GM19239 (cell line): ENCODE measurements around the gene HRC.
A peak's percentile ranks its signal among the peaks of the same experiment; 100 is the strongest.
"Not testable (repeated sequence)": the region's sequence is repeated elsewhere in the genome, so short reads cannot be mapped to it uniquely, and the experiment has no call there.

Experiments used
- DNase-seq: peaks from one replicate; pipeline ENCODE4 v3.0.0; 2011; ENCODE audit warnings: low spot score; ENCODE audit not compliant: insufficient read length
- FAIRE-seq: peaks from 2 replicates; lab custom pipeline; 2011; peaks lifted over from hg19 to GRCh38; lab: Jason Lieb, UNC

Gene HRC

DNA sequence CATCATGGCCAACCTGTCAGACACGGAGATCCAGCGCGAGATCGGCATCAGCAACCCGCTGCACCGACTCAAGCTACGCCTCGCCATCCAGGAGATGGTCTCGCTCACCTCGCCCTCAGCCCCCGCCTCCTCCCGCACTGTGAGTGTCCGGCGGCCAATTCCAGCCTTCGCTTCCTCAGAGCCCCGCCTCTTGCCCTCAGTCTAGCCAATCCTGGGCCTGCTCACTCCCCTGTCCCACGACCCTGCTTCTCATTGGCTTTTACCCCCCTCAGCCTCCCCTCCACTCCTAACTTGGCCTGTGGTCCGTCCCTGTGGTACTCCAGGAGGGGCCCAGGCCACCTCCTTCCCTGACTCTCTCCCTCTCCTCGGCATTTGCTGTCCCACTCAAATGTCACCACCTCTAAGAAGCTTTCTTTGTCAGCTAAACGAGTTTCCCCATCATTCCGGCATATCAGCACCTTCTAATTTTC lies 12.3 kb downstream of the HRC start:
- peak; percentile 21 for FAIRE-seq
- DNase-seq, result peak; percentile 68

DNA sequence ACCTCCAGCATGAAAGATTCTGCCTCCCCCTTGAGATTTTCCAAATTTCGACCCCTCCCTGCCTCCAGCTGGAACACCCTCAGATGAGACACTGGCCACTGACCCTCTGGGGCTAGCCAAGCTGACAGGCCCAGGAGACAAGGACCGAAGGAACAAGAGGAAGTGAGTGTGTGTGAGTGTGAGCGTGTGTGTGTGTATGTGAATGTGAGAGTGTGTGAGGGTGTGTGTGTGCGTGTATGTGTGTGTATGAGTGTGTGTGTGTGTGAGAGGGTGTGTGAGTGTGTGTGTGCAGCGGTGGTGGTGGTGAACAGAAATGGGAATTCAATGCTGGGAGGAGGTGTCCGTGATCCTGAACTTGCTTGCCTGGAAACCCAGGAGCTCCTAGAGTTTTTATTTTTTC lies 13.8 kb downstream of the HRC start:
- DNase-seq, result no peak
- no peak for FAIRE-seq

DNA sequence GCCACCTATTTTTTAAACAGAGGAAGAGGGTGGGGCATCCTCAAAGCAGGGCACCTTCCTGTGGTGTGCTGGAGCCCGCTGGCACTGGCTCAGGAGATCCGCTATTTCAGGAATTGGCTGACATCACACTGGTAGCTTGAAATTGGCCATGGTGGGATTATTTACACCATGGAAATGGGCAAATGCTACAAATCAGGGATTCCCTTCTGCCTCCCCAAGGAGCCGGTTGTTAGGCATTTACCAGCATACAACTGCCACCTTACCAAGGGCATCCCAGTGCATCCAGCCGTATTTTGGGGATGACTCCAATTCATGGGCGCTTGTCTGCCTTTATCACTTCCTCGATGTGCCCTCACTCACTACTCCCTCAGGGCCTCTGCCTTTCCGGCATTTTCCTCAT lies 14.2 kb downstream of the HRC start:
- DNase-seq (no peak), FAIRE-seq (no peak)

DNA sequence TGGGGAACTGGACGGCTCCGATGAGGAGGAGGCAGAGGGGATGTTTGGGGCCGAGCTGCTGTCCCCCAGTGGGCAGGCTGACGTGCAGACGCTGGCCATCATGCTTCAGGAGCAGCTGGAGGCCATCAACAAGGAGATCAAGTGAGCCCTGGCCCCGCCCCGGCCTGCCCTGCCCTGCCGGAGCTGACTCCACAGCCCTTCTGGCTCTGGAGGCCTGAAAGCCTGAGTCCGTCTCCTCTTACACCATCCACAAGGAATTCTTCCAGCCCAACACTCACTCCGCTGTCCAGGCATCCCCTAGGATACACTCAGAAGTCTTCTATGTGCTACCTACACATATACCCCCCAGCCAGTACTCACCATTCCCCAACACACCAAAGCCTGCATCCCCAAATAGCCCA lies 18.4 kb downstream of the HRC start:
- DNase-seq (no peak), FAIRE-seq (no peak)

DNA sequence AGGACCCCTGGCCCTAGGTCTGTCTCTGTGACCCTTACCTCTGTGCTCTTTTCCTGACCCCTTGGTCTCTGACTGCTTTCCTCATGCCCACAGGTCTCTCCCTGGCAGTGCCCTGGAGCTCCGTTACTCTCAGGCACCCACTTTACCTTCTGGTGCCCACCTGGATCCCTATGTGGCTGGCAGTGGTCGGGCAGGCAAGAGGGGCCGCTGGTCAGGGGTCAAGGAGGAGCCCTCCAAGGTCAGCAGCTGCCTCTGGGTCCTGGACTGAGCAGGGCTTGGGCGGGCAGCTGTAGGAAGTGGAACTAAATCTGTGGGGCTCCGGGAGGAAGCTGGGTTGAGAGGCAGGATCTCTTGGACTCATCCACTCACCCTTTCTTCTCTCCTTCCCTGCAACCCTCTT lies 19.5 kb downstream of the HRC start:
- DNase-seq, result no peak
- FAIRE-seq, result no peak

DNA sequence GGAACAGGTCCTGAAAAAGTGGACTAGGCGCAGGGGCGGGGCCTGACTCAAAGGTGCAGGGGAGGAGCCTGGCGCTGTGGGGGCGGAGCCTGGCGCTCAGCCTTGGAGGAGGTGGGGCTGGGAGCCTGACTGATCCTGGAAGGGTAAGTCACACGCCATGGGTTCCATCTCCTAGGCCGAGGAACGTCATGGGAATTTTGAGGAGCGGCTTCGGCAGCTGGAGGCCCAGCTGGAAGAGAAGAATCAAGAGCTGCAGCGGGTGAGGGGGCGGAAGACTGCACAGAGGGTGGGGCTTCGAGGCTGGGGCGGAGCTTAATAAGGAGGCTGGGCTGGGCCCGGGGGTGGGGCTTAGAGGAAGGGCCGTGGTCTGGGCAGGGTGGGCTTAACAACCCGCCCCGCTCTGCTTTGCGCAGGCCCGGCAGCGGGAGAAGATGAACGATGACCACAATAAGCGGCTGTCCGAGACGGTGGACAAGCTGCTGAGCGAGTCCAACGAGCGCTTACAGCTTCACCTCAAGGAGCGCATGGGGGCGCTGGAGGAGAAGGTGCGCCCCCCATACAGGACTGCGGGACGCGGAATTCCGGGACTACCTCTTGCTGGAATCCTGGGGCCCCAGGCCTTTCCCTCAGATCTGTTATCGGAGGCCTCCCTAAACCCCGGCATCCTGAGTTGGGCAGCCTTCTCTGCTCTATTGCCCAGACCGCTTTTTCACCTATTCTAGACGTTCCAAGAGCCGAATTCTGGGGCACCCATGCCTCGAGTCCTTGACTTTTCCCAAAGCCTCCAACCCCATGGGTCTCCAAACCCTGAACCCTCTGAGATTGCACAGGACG lies 21.4 kb downstream of the HRC start:
- DNase-seq (no peak), FAIRE-seq (no peak)

DNA sequence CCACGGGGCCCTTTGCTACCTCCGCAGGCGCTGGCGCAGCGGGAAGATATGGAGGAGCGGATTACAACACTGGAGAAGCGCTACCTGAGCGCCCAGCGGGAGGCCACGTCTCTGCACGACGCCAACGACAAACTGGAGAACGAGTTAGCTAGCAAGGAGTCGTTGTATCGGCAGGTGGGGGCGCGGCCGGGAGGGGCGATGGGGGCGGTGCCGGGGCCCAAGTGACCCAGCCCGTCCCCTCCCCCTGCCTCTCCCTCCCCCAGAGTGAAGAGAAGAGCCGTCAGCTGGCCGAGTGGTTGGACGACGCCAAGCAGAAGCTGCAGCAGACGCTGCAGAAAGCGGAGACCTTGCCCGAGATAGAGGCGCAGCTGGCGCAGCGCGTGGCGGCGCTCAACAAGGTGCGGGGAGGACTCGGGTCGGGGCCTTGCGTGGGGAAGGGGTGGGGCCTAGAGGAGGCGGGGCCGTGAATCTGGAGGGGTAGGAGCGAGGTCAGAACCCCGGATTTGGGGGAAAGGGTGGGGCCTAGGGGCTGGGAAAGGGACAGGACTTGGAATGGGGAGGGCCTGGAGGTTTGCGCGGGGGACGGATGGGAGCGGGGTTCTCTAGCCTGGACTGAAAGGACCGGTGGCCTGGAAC lies 22.1 kb downstream of the HRC start:
- DNase-seq (no peak), FAIRE-seq (no peak)

DNA sequence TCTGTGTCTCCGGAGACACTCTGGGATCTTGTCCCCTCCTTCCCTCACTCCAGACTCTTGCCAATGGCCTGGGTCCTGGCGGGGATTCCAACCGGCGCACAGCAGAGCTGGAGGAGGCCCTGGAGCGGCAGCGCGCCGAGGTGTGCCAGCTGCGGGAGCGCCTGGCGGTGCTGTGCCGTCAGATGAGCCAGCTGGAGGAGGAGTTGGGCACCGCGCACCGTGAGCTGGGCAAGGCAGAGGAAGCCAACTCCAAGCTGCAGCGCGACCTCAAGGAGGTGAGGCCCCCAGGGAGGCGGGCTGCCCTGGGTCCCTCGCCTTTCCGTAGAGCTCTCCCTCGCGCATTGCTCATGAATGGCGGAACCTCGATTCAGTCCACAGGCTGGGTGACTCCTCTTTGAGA lies 24.9 kb downstream of the HRC start:
- no peak for DNase-seq
- no peak for FAIRE-seq

DNA sequence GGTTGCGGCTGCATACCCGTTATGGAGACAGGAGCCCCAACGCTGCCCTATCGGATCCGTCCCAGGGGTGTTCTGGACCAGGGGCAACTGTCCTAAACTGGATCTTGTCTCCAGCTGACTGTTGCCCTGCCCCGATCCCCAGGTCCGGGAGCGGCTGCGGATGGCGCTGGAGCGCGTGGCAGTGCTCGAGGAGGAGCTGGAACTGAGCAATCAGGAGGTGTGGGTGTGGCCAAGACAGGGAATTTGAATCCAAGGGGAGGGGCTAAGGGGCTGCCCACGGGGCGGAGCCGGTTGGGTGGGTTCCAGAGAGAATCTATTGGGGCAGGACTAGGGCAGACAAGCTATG lies 26.0 kb downstream of the HRC start:
- DNase-seq, result no peak
- no peak for FAIRE-seq

DNA sequence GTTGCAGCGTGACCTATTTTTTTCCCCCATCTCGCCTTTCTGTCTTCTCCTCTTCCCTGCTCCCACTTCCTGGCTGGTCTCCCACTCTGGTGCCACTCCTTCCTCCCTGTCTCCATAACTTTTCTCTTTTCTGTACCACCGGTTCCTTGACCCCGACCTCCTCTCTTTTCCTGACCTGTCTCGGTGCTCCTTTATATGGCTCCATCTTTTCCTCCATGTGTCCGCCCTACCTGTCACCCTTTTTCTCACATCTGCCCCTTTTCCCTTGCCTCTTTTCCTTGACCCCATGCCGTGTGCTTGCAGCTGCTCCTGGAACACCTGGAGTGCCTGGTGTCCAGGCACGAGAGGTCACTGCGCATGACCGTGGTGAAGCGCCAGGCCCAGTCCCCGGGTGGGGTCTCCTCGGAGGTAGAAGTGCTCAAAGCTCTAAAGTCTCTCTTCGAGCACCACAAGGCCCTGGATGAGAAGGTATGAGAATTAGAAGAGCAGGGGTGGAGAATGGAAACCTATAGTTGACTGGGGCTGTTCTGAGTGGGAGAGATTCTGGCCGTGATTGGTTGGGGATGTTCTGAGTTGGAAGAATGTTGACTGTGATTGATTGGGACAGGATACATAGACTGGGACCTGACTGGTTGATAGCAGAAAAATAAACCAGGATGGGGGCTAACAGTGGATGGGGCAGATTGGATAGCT lies 26.5 kb downstream of the HRC start:
- DNase-seq, result no peak
- FAIRE-seq, result no peak

DNA sequence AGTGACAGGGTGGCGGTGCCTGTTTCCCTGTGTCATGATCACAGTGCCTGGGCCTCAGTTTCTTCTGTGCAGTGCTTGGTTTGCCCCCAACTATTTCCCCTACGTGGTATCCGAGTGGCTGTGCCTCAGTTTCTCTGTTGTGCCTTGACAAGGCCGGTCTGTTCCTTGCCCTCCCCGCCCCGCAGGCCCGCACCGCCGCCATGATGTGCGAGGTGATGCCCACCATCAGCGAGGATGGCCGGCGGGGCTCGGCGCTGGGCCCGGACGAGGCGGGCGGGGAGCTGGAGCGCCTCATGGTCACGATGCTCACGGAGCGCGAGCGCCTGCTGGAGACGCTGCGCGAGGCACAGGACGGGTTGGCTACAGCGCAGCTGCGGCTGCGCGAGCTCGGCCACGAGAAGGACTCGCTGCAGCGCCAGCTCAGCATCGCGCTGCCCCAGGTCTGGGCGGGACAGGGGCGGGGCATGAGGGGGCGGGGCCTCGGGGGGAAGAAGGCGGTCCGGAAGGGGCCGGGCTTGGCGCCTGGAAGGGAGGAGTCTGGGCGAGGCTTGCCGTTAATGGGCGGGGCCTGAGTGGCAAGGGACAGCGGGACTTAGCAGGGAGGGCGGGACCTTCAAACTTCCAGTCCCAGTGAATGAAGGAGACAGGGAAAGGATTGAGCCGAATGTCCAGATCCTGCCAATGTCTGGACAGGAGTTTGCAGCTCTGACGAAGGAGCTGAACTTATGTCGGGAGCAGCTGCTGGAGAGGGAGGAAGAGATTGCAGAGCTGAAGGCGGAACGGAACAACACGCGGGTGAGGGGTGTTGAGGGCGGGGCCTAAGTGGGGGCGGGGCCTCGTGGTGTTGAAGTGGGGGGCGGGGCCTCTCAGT lies 27.3 kb downstream of the HRC start:
- DNase-seq (peak; percentile 94), FAIRE-seq (peak; percentile 94)

DNA sequence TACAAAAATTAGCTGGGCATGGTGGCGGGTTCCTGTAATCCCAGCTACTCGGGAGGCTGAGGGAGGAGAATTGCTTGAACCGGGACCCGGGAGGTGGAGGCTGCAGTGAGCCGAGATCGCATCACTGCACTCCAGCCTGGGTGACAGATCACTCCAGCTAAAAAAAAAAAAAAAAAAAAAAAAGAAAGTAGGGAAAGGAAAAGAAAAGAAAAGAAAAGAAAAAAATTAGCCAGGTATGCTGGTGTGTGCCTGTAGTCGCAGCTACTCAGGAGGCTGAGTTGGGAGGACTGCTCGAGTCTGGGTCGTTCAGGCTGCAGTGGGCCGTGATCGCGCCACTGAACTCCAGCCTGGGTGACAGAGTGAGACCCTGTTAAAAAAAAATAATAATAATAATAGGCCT lies 28.0 kb downstream of the HRC start:
- not testable (repeated sequence) for DNase-seq, FAIRE-seq

DNA sequence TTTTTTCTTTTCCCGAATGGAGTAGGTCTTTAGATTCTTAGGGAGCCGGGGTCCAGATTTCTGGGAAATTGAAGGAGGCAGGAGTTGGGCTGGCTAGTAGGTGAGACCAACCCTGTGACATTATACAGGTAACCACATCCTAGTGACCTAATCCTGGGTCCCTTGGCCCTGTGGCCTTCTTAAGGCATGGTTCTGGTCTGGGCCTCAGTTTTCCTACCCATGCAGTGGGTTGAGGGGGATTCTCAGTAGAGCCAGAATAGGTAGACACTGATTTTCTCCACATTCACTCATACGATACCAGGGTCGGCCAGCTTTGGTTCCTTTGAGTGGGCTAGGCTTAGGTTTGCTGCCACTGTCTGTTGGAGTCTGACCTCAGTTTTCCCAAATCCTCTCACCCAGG lies 28.6 kb downstream of the HRC start:
- DNase-seq (no peak), FAIRE-seq (no peak)

DNA sequence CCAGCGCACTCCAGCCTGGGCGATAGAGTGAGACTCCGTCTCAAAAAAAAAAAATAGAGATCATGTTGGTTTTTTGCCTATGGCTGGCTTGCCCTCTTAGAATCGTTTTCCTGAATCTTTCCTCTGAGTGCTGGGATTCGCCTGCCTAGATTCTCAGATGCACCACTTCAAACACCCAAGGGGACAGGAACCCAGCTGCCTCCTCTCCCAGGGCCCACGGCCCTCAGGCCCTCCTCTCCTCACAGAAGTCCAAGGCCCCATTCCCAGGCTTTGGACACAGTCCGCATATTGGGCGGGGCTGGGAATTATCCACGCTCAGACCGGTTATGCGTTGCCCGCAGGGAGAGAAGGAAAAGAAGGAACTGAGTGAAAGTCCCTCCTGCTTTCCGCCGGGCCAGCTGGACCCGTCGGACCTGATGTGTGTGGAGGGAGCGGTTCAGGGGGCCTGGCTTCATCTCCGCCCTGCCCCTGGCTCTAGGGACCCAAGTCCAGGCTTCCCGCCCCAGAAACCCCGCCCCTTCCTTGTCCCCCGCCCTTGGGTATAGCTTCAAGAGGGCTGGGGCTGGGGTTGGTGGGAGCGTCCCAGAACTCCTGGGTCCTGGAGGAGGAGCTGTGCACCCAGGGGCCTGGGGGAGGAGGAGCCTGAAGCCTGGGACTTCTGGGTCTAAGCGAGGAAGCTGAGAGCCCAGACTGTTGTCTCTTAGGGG lies 30.0 kb downstream of the HRC start:
- DNase-seq (no peak), FAIRE-seq (no peak)

DNA sequence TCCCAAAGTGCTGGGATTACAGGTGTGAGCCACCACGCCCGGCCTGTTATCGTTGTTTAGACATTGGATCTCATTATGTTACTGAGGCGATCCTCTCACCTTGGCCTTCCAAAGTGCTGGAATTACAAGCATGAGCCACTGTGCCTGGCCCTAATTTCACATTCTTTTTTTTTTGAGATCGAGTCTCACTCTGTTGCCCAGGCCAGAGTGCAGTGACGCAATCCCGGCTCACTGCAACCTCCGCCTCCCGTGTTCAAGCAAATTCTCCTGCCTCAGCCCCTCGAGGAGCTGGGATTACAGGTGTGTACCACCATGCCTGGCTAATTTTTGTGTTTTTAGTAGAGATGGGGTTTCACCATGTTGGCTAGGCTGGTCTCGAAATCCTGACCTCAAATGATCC lies 31.9 kb downstream of the HRC start:
- not testable (repeated sequence) for DNase-seq, FAIRE-seq

DNA sequence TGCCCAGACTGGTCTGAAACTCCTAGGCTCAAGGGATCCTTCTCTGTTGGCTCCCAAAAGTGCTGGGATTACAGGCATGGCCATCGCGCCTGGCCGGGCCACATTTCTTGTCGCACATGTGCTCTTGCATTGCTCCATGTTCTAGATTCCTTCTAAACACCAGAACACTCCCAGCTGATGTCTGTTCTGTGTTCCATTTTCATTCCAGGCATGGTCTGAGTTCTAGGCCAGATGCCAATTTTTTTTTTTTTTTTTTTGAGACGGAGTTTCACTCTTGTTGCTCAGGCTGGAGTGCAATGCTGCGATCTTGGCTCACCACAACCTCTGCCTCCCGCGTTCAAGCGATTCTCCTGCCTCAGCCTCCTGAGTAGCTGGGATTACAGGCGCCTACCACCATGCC lies 33.4 kb downstream of the HRC start:
- not testable (repeated sequence) for FAIRE-seq, DNase-seq

DNA sequence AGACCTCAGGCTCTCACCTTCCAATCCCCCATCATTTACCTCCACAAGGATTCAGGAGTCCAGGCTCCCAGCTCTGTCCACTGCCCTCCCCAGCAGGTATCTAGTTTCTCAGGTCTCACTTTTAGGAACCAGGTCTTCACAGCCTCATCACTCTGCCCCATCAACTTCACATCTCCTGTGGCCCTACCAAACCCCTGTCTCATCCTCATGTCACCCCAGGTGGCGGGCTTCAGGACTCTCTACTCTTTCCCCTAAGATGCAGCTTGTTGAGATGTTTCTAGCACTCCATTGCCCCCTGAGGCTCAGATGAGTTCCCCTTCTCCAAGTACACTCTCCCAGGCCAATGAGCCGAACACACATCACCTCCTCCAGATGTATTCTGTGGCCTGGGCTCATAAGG lies 34.3 kb downstream of the HRC start:
- no peak for DNase-seq
- no peak for FAIRE-seq

DNA sequence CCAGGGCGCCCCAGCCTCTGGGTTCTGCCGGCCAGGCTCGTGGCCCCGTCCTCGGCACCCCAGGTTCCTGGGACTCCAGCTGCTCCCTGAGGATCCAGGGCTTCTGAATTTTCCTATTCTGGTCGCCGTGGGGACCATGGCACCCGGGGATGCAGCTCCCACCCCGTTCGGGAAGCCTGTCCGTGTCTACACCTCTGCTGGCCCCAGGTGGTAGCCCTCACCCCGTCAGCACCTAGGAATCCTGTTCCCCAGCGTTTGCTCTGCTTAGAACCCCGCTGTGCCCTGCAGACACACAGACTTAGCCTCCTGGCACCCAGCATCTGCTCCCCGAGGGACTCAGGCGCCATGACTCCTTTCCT lies 34.9 kb downstream of the HRC start:
- DNase-seq, result no peak
- no peak for FAIRE-seq

DNA sequence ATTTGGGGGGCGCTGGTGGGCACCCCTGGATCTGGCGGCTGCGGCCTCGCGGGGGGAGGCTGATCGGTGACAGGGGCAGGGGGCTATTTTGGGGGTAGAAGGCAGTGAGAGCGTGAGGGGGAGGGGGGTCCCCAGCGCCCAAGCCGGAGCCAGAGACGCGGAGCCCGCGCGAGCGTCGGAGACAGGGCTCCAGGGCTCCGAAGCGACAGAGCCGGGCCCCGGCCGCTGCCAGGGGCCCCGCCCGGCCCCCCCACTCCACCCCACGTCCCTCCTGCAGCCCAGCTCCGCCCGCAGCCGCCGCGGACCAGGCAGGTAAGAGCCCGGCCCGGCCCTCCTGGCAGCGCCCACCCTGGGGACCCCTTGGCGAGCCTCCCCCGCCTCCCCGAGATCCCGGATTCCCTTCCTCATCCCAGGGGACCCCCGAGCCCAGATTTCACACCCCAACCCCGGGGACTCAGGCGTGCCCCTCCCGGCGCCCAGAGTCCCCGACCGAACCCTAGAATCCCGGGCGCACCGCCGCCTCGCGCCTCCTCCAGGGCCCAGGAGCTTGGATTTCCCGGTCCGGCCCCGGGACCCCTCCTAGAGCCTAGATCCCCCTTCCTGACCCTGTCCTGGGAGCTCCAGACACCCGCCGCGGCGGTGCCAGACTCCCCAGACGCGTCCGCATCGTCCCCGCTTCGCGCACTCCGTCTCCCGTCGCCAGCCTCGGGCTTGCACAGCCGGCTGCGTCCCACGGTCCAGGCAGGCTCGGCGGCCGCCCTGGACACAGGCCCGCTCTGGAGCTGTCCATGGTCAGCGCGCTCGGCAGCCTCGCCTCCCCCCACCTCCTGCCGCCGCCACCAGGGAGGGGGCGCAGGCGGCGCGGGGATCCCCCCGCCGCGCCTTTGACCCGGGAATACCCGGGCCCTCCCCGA lies 35.5 kb downstream of the HRC start, which contains the start of gene PPFIA3:
Gene PPFIA3 (plus strand): TSS at position 134 of the 914 bp plus-strand sequence. CDS start 8,330 bp downstream, outside the sequence.
- no peak for FAIRE-seq
- DNase-seq, result no peak
